ENCODE data around the gene CDYL2.

GRCh38 chr16:80623376-80623775 is 181.0 kb downstream of the CDYL2 start:
- no peak for TF ChIP-seq GATA2 (IDR thresholded peaks at IDR 0.05; ENCODE audit: low read depth, low read length)
- TF ChIP-seq GATA3 (IDR thresholded peaks at IDR 0.05; ENCODE audit: low read depth, low read length): no peak
